Neuronal stem cell (in vitro differentiated cells): ENCODE data around the gene CASKIN2.

Source experiments
- DNase-seq: peaks from one replicate; pipeline ENCODE4 v3.0.0-alpha.2; 2013; ENCODE audit warnings: low spot score
- H2AFZ ChIP-seq: one replicate; pipeline ENCODE4 v1.6.1; 2013; ENCODE audit warnings: mild to moderate bottlenecking, low read length, inconsistent platforms
- H2AK5ac ChIP-seq: 2 replicates; pipeline ENCODE4 v1.6.1; 2013; ENCODE audit warnings: low read depth, mild to moderate bottlenecking, inconsistent platforms, low read length, moderate library complexity, mixed read lengths
- H2BK120ac ChIP-seq: 2 replicates; pipeline ENCODE4 v1.6.1; 2013; ENCODE audit warnings: low read depth, mild to moderate bottlenecking, inconsistent platforms, low read length, moderate library complexity, mixed read lengths
- H2BK12ac ChIP-seq: one replicate; pipeline ENCODE4 v1.6.1; 2013; ENCODE audit warnings: low read length, inconsistent platforms
- H2BK15ac ChIP-seq: 2 replicates; pipeline ENCODE4 v1.6.1; 2013; ENCODE audit warnings: mild to moderate bottlenecking, low read length, inconsistent platforms, mixed read lengths
- H2BK5ac ChIP-seq: one replicate; pipeline ENCODE4 v1.6.1; 2013; ENCODE audit warnings: inconsistent platforms, mild to moderate bottlenecking, low read length, moderate library complexity
- H3K14ac ChIP-seq: one replicate; pipeline ENCODE4 v1.6.1; 2013; ENCODE audit warnings: low read length, inconsistent platforms
- H3K18ac ChIP-seq: 2 replicates; pipeline ENCODE4 v1.6.1; 2013; ENCODE audit warnings: low read length, inconsistent platforms
- H3K23ac ChIP-seq: 2 replicates; pipeline ENCODE4 v1.6.1; 2013; ENCODE audit warnings: low read depth, mild to moderate bottlenecking, mixed read lengths, low read length, inconsistent platforms; ENCODE audit not compliant: poor library complexity
- H3K27ac ChIP-seq: replicated peaks from 3 replicates; pipeline ENCODE4 v1.5.1; 2013; ENCODE audit warnings: low read length, inconsistent platforms
- H3K27me3 ChIP-seq, 3 experiments: 2 replicates each; pipeline ENCODE4 v1.6.1; 2013; ENCODE audit warnings: low read length in 3 of 3, mild to moderate bottlenecking in 2 of 3, inconsistent platforms in 1 of 3, low read depth in 1 of 3, mixed read lengths in 1 of 3, moderate library complexity in 1 of 3; ENCODE audit not compliant: control insufficient read depth in 3 of 3, insufficient read depth in 3 of 3
- H3K36me3 ChIP-seq, 2 donors: replicated peaks in 1 of 2; 2 replicates each; pipeline ENCODE4 v1.6.1; 2013; ENCODE audit warnings: low read length in 2 of 2; ENCODE audit not compliant: control insufficient read depth in 2 of 2, insufficient read depth in 2 of 2
- H3K4ac ChIP-seq: 2 replicates; pipeline ENCODE4 v1.6.1; 2013; ENCODE audit warnings: inconsistent platforms, mild to moderate bottlenecking, low read length, moderate library complexity
- H3K4me1 ChIP-seq, 2 donors: 1 replicate in 1 of 2; 2 replicates in 1 of 2; pipeline ENCODE4 v1.6.1; 2013; ENCODE audit warnings: low read length in 2 of 2, low read depth in 1 of 2; ENCODE audit not compliant: control insufficient read depth in 2 of 2, insufficient read depth in 1 of 2
- H3K4me2 ChIP-seq: one replicate; pipeline ENCODE4 v1.6.1; 2013; ENCODE audit warnings: mild to moderate bottlenecking, low read length, inconsistent platforms; ENCODE audit not compliant: insufficient read depth, poor library complexity, severe bottlenecking
- H3K4me3 ChIP-seq, 2 donors: 2 replicates each; pipeline ENCODE4 v1.5.1; 2013; ENCODE audit warnings: low read length in 2 of 2, mild to moderate bottlenecking in 2 of 2, inconsistent platforms in 1 of 2, moderate library complexity in 1 of 2
- H3K79me1 ChIP-seq: one replicate; pipeline ENCODE4 v1.6.1; 2013; ENCODE audit warnings: low read depth, mild to moderate bottlenecking, inconsistent platforms, low read length, moderate library complexity
- H3K9ac ChIP-seq: one replicate; pipeline ENCODE4 v1.6.1; 2013; ENCODE audit warnings: mild to moderate bottlenecking, low read depth, low read length, inconsistent platforms; ENCODE audit not compliant: poor library complexity
- H3K9me3 ChIP-seq, 2 donors: replicated peaks in 1 of 2; 2 replicates each; pipeline versions ENCODE3 to v1.6.1; 2013; ENCODE audit warnings: low read length in 2 of 2, mild to moderate bottlenecking in 2 of 2, inconsistent platforms in 1 of 2, low read depth in 1 of 2, mixed read lengths in 1 of 2, moderate library complexity in 1 of 2; ENCODE audit not compliant: control insufficient read depth in 2 of 2, insufficient read depth in 1 of 2
- H4K8ac ChIP-seq: one replicate; pipeline ENCODE4 v1.6.1; 2013; ENCODE audit warnings: low read depth, mild to moderate bottlenecking, inconsistent platforms, low read length, moderate library complexity
- H4K91ac ChIP-seq: one replicate; pipeline ENCODE4 v1.6.1; 2013; ENCODE audit warnings: low read length, low read depth, mild to moderate bottlenecking, inconsistent platforms; ENCODE audit not compliant: poor library complexity
- WGBS, 2 donors: extraction: QIAGEN DNeasy Blood & Tissue Kit; methylation state at CpG; one replicate each; pipeline ENCODE4 v1.1.7; 2013; ENCODE audit warnings: missing lambda C conversion rate in 2 of 2, mixed read lengths in 1 of 2; ENCODE audit not compliant: insufficient read length in 2 of 2, insufficient replicate concordance in 1 of 2; ENCODE audit errors: extremely low coverage in 2 of 2; 5-methylcytosine and 5-hydroxymethylcytosine counted together

The CASKIN2 gene

DNA sequence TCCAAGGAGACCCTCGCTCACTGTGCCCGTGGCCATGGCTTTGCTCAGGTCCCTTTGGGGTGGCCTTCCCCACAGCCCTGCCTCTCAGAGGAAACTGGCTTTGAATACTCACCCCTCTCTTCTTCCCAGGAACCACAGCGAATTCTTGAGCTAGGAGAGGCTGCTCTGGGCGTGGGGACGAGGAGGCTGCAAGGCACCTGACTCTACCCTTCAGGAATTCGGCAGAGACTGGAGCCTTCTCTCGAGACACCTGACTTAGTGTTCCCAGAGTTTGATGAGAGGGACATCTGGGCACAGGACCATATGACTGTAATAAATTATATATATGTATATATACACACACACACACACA lies 16.4 kb upstream of the CASKIN2 start:
- H2BK15ac ChIP-seq, result no peak overlapping the region
- no peak overlapping the region for H3K4me2 ChIP-seq
- H3K9me3 ChIP-seq, result no peaks in the 10 kb centered on the region
- H4K91ac ChIP-seq, result no peak overlapping the region
- WGBS, 2 donors, result no CpG with 5 or more reads among the region's 7 CpGs
- H3K9ac ChIP-seq, result no peak overlapping the region
- no peak overlapping the region for H3K18ac ChIP-seq
- no peak overlapping the region for H3K4me3 ChIP-seq
- H3K4ac ChIP-seq, result no peak overlapping the region
- no peak overlapping the region for H2BK12ac ChIP-seq
- H3K36me3 ChIP-seq, result no peaks in the 10 kb centered on the region
- H3K27me3 ChIP-seq, result peaks cover 0 to 10% (median under 1%) of the 10 kb centered on the region in 3 experiments
- H2AK5ac ChIP-seq, result no peak overlapping the region
- no peak overlapping the region for H2BK5ac ChIP-seq
- no peak overlapping the region for H3K27ac ChIP-seq
- H2BK120ac ChIP-seq, result no peak overlapping the region
- peaks cover 2% of the 10 kb centered on the region for H3K79me1 ChIP-seq
- peaks cover 2 to 10% of the 10 kb centered on the region in 2 donors for H3K4me1 ChIP-seq
- no peak overlapping the region for H4K8ac ChIP-seq
- no peak overlapping the region for H3K23ac ChIP-seq
- no peak for DNase-seq
- H2AFZ ChIP-seq, result no peak overlapping the region
- H3K14ac ChIP-seq, result no peak overlapping the region

- no peak for DNase-seq
- H3K27me3 ChIP-seq, result peaks cover 0 to 16% (median 6%) of the 10 kb centered on the region in 3 experiments
- H3K9me3 ChIP-seq, result no peaks in the 10 kb centered on the region
- WGBS, 2 donors, result no CpG with 5 or more reads among the region's 19 CpGs
- H3K79me1 ChIP-seq, result peaks cover 3% of the 10 kb centered on the region
- no peak overlapping the region for H3K14ac ChIP-seq
- no peak overlapping the region for H2BK12ac ChIP-seq
- no peak overlapping the region for H3K23ac ChIP-seq
- H2BK120ac ChIP-seq, result no peak overlapping the region
- no peak overlapping the region for H3K4ac ChIP-seq
- H3K27ac ChIP-seq, result no peak overlapping the region
- no peak overlapping the region for H3K4me2 ChIP-seq
- H3K18ac ChIP-seq, result peak overlapping the region; percentile 35
- no peaks in the 10 kb centered on the region for H3K36me3 ChIP-seq
- H4K8ac ChIP-seq, result no peak overlapping the region
- H2BK5ac ChIP-seq, result no peak overlapping the region
- no peak overlapping the region for H3K9ac ChIP-seq
- no peak overlapping the region for H3K4me3 ChIP-seq
- no peak overlapping the region for H2AFZ ChIP-seq
- peak overlapping the region; percentile 14 for H2AK5ac ChIP-seq
- H4K91ac ChIP-seq, result no peak overlapping the region
- no peak overlapping the region for H2BK15ac ChIP-seq
- H3K4me1 ChIP-seq, result peaks cover 2 to 13% of the 10 kb centered on the region in 2 donors
These were observed 15.7 kb upstream of the CASKIN2 start for GRCh38 chr17:75530837-75531720.

GRCh38 chr17:75526555-75527270 lies 11.4 kb upstream of the CASKIN2 start:
- Histone ChIP-seq H4K91ac (no peak overlapping the region), H3K27ac (no peak overlapping the region), H3K79me1 (peaks cover 6% of the 10 kb centered on the region), H3K36me3 (peaks cover 15 to 28% of the 10 kb centered on the region in 2 donors), H3K9ac (peak overlapping the region; percentile 71), H3K4me2 (peak overlapping the region; percentile 96), H3K9me3 (no peaks in the 10 kb centered on the region), H3K4me3 (peak overlapping the region in 1 of 2 donors; percentile 81), H3K14ac (no peak overlapping the region), H2BK120ac (no peak overlapping the region), H3K23ac (no peak overlapping the region), H3K4me1 (peaks cover 2 to 5% of the 10 kb centered on the region in 2 donors), H2AFZ (no peak overlapping the region), H2BK12ac (no peak overlapping the region), H2AK5ac (peak overlapping the region; percentile 87), H3K27me3 (peaks cover 0 to 20% (median 6%) of the 10 kb centered on the region in 3 experiments), H2BK15ac (peak overlapping the region; percentile 54), H3K18ac (peak overlapping the region; percentile 85), H2BK5ac (no peak overlapping the region), H3K4ac (no peak overlapping the region), H4K8ac (no peak overlapping the region)
- WGBS, 2 donors, result no CpG with 5 or more reads among the region's 13 CpGs
- no peak for DNase-seq
